ENCODE measurements around the gene RPS16. TPM values are rescaled to one million over a fixed set of nuclear protein-coding genes. Genes with fewer than 3 reads are reported as not detected.

The RPS16 gene
- total RNA-seq, 1 donor from 2014 or later, result 1,860 TPM

GRCh38 chr19:39410017-39410830 is 25.5 kb downstream of the RPS16 start:
- peaks cover 13% of the 10 kb centered on the region for H3K36me3 Mint-ChIP-seq (ENCODE audit: unreplicated experiment)
- peak overlapping the region; percentile 96 for H3K27ac Mint-ChIP-seq (ENCODE audit: unreplicated experiment)
- peaks cover 55% of the 10 kb centered on the region for H3K4me1 Mint-ChIP-seq (ENCODE audit: unreplicated experiment)
- peak overlapping the region; percentile 99 for H3K4me3 Mint-ChIP-seq (ENCODE audit: unreplicated experiment)
- H3K9me3 Mint-ChIP-seq (ENCODE audit: unreplicated experiment), result no peaks in the 10 kb centered on the region
- peak; percentile 91 for DNase-seq (ENCODE audit: extremely low spot score, unreplicated experiment)
- no peaks in the 10 kb centered on the region for H3K27me3 Mint-ChIP-seq (ENCODE audit: unreplicated experiment)
- no peak for TF ChIP-seq CTCF (IDR thresholded peaks at IDR 0.05)

- Mint-ChIP-seq H3K9me3 (ENCODE audit: unreplicated experiment) (no peaks in the 10 kb centered on the region), H3K36me3 (ENCODE audit: unreplicated experiment) (peaks cover 13% of the 10 kb centered on the region), H3K27ac (ENCODE audit: unreplicated experiment) (peak overlapping the region; percentile 96), H3K4me3 (ENCODE audit: unreplicated experiment) (peak overlapping the region; percentile 99), H3K27me3 (ENCODE audit: unreplicated experiment) (no peaks in the 10 kb centered on the region), H3K4me1 (ENCODE audit: unreplicated experiment) (peaks cover 52% of the 10 kb centered on the region)
- peak; percentile 92 for DNase-seq (ENCODE audit: extremely low spot score, unreplicated experiment)
- TF ChIP-seq CTCF (IDR thresholded peaks at IDR 0.05), result no peak
Observed at GRCh38 chr19:39409208-39410016, 26.3 kb downstream of the RPS16 start.

GRCh38 chr19:39408392-39409207 is 27.1 kb downstream of the RPS16 start:
- DNase-seq (ENCODE audit: extremely low spot score, unreplicated experiment), result no peak
- Mint-ChIP-seq H3K4me1 (ENCODE audit: unreplicated experiment) (peaks cover 52% of the 10 kb centered on the region), H3K27ac (ENCODE audit: unreplicated experiment) (peak overlapping the region; percentile 95), H3K9me3 (ENCODE audit: unreplicated experiment) (no peaks in the 10 kb centered on the region), H3K27me3 (ENCODE audit: unreplicated experiment) (no peaks in the 10 kb centered on the region), H3K36me3 (ENCODE audit: unreplicated experiment) (peaks cover 13% of the 10 kb centered on the region), H3K4me3 (ENCODE audit: unreplicated experiment) (peak overlapping the region; percentile 92)
- TF ChIP-seq CTCF (IDR thresholded peaks at IDR 0.05), result no peak

- peaks cover 13% of the 10 kb centered on the region for H3K36me3 Mint-ChIP-seq (ENCODE audit: unreplicated experiment)
- no peaks in the 10 kb centered on the region for H3K27me3 Mint-ChIP-seq (ENCODE audit: unreplicated experiment)
- no peak for TF ChIP-seq CTCF (IDR thresholded peaks at IDR 0.05)
- H3K9me3 Mint-ChIP-seq (ENCODE audit: unreplicated experiment), result no peaks in the 10 kb centered on the region
- peaks cover 57% of the 10 kb centered on the region for H3K4me1 Mint-ChIP-seq (ENCODE audit: unreplicated experiment)
- H3K27ac Mint-ChIP-seq (ENCODE audit: unreplicated experiment), result peak overlapping the region; percentile 95
- no peak for DNase-seq (ENCODE audit: extremely low spot score, unreplicated experiment)
- peak overlapping the region; percentile 92 for H3K4me3 Mint-ChIP-seq (ENCODE audit: unreplicated experiment)
Observed at GRCh38 chr19:39407660-39408391, 27.9 kb downstream of the RPS16 start.
